Activated CD8-positive, alpha-beta memory T cell treated with anti-CD3 and anti-CD28 coated beads, Interleukin-2, amount 50 U/mL, for 1 hour (primary cell): ENCODE measurements around the gene TUBB8.
"Not testable (repeated sequence)": the region's sequence is repeated elsewhere in the genome, so short reads cannot be mapped to it uniquely, and the experiment has no call there.

Source experiments
- DNase-seq: peaks from one replicate; pipeline ENCODE4 v3.0.0-alpha.2; 2020; ENCODE audit errors: extremely low read depth

The TUBB8 gene

GRCh38 chr10:47864-48263, 1.2 kb downstream of the TUBB8 start:
- DNase-seq: not testable (repeated sequence)

DNA sequence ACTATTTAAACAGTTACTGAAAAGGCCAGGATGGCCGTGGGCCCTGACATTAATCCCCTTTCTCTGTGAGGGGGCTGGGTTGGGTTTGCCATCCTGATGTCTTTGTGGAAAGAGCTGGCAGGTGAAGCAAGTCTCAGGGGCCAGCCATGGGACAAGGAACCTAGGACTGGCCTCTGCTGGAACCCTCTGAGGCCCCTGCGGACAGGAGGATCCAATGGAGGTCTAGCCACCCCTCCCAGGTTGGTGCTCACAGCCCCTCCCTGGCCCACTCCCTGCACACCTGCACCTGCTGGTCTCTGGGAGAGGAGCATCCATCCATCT, 35.8 kb downstream of the TUBB8 start:
- not testable (repeated sequence) for DNase-seq

DNA sequence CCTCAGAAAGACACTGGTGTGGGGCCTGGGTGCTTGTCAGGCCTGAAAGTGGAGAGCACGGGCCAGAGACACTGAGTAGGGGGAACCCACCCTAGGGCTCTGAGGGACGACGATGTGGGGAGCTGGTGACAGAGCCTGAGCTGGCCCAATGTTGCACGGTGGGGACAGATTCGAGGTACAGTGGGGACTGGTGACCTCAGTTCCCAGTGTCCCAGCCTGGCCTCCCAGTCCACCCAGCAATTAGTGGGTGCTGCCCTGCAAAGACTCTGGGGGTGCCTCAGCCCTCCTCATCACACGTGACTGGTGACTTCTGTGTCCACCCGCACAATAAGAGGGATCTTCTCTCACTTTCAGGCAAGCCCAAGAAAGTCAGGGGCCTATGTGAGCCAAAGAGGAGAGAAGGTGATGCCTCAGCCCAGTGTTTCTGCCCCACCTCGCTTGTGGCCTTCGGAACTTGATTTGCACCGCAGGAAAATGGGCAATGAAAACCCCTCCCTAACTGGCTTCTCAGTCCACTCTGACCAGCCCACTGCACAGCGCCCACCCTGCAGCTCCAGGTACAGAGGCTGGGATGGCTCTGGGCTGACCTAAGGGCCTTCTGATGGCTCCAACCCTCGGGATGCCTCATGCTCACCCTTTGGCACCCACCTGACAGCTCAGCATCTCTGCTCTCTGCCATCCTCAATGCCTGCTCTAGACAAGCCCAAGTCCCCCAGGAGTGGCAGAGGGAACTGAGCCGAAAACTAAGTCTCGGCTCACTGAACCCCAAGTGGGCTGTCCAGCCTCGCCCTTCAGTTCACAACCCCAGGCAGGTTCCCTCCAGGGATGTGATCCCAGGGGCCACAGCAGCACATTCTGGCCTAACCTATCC, 36.4 kb downstream of the TUBB8 start:
- DNase-seq: not testable (repeated sequence)

DNA sequence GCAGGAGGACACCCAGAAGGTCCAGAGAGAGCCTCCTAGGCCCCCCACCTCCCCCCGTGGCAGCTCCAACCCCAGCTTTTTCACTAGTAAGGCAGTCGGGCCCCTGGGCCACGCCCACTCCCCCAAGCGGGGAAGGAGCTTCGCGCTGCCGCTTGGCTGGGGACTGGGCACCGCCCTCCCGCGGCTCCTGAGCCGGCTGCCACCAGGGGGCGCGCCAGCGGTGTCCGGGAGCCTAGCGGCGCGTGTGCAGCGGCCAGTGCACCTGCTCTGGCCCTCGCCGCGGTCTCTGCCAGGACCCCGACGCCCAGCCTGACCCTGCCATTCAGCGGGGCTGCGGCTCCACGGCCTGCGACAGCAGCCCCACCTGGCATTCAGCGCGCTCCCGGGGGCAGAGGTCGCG, 37.8 kb downstream of the TUBB8 start:
- DNase-seq: not testable (repeated sequence)

- DNase-seq: not testable (repeated sequence)
Observed at GRCh38 chr10:10261-10971, 38.7 kb downstream of the TUBB8 start.
